NCI-H460 (cell line): ENCODE results near the gene PHF20. TPM values are rescaled to one million over a fixed set of nuclear protein-coding genes. Genes with fewer than 3 reads are reported as not detected.
"Not testable (repeated sequence)": the region's sequence is repeated elsewhere in the genome, so short reads cannot be mapped to it uniquely, and the experiment has no call there.

Experiments used
- DNase-seq: peaks from one replicate; pipeline ENCODE4 v3.0.0-alpha.2; 2016; ENCODE audit warnings: low read depth; ENCODE audit errors: extremely low read depth
- total RNA-seq: library from RNA; depleted of rRNA; stranded (reverse); fragments of >200 nt; shearing (Covaris generic); gene quantifications from 2 replicates; pipeline ENCODE4 v1.2.3, GENCODE V29; 2014

The PHF20 gene
- total RNA-seq, 1 experiment from 2014 or later: 112 TPM

DNA sequence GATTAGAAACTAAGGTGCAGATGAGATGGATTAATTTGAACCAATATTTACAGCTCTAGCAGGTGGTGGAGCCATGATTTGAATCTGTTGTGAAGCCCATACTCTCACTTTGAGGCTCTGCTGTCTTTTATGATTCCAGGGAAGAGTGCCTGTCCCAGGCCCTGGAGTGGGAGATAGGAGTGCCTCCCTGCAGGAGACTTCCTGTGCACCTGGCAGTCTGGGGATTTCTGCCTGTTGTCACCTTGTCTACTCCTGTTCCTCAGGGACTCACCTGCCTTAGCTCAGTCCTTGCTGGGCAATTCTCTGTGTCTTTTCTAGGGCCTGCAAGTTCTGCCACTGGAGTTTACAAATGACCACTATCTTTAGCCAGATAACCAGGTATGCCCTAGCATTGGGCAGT lies 136.2 kb downstream of the PHF20 start:
- DNase-seq: no peak

DNA sequence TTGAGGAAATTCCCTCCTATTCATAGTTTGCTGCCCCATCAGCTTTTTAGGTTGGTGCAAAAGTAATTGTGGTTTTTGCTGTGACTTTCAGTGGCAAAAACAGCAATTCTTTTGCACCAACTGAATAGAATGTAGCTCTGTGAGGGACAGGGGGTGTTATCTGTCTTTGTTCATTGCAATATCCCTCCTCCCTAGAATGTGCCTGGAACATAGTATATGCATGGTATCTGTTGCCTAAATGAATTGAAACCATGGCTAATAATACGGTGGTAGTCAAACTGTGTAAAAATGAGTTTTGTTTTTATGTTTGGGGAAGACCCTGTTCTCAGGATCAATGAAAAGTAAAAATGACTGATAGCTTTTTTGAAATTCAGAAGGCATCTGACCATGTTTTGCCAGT lies 137.4 kb downstream of the PHF20 start:
- DNase-seq: no peak

DNA sequence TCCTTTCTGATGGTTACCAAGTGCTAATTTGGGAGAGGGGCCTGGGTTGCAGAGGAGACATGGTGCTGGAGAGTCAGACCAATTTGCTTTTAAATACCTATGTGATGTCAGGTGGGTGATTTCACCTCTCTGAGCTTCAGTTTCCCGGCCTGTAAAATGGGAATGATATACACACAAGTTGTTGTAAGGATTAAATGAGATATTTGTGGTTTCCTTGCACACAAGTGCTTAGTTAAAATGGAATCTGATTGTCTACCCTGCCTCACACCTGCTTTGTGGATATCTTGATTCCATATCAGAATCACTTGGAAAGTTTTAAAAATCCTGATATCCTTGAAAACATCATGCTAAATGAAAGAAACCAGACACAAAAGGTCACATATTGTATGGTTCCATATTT lies 138.0 kb downstream of the PHF20 start:
- no peak for DNase-seq

DNA sequence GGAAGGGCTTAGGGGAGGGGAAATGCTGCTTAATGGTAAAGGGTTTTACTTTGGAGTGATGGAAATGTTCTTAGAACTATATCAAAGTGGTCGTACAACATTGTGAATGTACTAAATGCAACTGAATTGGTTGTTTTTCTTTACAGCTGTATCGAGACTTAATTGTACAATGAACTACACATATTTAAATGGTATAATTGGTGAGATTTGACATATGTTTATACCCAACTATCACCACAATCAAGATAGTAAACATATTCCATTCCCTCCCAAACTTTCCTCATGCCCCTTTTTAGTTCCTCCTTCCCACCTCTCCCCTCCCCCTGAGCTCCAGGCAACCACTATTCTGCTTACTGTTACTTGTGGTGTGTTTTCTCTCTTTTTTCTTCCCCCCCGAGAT lies 138.4 kb downstream of the PHF20 start:
- DNase-seq: no peak

DNA sequence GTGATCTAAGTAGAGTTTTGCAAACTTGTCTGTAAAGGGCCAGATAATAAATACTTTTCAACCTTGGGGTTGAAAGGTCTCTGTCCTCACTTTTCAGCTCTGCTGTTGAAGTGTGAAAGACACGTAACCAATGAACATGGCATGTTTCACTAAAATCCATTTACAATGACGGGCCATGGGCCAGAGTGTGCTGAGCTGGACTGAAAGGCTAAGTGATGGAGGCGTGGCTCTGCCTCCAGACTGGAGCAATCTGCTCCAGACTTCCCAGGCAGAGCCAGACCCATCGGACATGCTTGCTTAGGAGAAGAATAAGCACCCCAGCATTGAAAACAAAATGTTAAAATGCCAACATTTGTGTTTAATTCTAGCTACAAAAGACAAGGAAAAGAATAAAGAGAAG lies 141.1 kb downstream of the PHF20 start:
- no peak for DNase-seq

DNA sequence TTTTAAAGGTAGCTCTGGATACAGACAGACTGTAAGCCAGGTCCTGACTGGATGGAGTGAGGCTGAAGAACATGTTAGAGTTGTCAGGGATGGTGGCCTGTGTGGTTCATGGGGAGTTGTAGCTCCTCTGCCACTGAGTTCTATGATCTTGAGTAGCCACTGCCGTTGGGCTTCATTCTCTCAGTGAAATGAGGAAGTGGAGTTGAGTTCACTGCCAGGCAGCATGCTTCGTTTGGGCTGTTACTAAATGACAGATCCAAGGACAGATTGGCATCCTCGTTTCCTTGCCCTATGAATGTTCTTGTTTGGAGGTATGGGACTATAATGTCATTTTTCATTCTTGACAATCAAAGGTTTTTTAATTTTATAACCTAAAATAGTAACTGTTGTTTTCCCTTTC lies 145.3 kb downstream of the PHF20 start:
- DNase-seq: no peak

DNA sequence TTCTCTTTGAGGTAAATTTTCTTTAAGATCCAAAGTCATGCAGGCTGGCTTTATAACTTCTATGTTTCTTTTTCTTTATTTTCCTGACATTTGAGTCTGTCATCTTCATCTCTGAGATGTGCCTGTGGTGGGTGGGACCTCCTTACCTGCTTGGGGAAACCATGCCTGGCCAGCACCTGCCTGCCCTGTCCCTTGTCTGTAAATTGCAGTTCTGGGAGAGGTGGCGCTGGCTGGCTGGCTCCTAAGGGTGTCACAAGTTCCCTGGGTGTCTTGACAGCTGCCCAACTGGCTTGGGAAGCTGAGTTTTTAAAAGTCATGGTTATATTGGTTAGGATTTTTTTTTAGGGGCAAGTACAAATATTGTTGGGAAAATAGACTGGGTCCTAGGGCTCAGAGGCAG lies 146.2 kb downstream of the PHF20 start:
- no peak for DNase-seq

DNA sequence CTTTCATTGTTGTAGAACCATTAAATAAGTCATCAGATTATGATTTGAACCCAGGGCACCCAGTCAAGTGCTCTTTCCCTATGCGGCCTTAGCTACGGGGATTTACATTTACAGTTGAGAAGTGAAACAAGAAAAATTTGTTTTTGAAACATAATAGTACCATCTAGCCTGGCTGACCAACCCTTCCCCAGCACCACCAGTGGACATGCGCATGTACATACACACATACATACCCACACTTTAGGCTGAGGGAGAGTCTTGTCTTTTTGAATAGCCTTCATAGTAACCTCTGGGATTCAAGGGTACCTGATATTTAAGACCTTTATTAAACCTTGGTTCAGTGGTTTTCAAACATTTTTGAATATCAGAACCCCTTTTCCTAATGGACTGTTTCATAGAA lies 148.7 kb downstream of the PHF20 start:
- no peak for DNase-seq

DNA sequence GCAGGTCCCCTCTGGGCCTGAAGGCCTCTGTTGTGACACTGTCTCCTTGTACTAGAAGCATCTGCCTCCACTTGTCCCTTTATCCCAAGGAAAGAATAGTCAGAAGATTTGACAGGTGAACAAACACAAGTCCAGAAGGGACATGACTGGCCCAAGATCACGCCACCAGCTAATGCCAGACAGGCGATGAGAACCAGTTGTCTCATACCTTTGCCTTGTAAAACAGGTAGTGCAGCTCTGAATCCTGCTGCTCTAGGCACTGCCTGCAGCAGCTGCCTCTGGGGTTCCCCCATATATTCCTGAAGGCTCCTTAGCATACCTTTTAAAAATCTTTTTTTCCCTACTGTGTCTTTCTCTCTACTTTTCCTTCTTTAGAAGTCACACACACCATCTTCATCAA lies 157.5 kb downstream of the PHF20 start:
- no peak for DNase-seq

DNA sequence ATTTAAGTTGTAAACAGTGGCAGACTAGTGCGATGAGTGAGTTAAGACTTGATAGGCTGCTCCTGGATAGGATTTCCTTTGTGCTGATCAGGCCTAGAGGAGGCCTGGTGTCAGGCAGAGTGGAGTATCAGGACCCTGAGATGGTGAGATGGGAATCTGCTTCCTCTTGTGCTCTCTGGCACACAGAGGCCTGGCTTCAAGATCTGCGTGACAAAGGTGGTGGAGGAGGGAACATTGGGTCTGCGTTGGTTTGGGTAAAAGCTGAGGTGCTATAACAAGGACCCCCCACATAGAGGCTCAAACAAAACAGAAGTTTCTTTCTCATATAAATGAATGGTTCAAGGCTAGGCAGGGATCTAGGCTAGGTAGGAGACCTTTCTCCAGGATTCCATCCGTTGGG lies 162.2 kb downstream of the PHF20 start:
- no peak for DNase-seq

DNA sequence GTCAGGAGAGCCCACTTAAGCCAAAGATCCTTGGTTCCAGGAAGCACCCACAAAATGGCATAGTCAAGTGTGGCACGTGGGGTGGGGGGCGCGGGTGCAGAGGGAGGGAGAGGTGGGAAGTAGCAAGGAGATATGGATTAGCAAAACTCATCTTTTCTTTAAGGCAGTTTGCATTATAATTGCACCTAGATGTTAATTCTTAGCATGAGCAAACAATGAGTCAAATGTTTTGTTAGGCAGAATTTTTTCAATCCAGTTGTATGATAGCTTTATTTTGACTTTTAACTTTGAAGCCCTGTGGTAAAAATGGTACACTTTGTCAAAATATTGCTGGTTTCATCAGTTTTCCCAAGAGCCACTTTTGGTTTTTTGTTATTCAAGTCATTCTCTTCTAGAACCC lies 167.4 kb downstream of the PHF20 start:
- no peak for DNase-seq

DNA sequence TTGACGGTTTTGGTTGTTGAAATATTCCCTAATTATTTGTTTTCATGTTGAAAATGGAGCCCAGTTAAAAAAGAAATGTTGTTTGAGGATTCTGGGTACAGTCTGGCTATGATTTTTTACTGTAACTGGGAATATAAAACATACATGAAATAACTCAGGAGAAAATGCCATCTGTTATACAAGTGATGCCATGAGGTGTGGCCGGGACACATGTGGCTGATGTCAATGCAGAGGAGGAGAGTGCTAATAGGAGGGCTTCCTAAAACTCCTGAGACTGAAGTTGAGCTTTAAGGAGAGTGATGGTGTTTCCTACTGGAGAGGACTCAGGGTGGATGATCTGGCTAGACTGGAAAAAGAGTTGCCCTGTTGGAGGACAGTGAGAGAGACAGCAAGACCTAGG lies 169.8 kb downstream of the PHF20 start:
- no peak for DNase-seq

DNA sequence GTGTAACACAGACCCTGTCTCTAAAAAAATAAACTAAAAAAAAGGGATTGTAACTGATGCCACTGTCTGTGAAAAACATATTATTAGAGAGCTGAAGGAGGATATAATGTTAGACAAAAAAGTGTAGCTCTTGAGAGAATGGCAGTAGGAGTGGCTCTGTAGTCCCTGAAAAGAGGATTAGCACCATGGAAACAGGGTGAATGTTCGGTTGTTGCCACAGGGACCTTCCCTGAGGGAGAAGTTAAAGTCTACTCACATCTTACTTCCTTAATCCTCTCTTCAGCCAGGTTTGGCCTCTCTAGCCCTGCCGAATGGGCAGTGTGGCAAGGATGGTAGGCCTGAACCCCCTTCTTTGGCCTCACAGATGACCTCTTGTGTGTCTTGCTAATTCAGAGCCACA lies 170.4 kb downstream of the PHF20 start:
- DNase-seq: no peak

DNA sequence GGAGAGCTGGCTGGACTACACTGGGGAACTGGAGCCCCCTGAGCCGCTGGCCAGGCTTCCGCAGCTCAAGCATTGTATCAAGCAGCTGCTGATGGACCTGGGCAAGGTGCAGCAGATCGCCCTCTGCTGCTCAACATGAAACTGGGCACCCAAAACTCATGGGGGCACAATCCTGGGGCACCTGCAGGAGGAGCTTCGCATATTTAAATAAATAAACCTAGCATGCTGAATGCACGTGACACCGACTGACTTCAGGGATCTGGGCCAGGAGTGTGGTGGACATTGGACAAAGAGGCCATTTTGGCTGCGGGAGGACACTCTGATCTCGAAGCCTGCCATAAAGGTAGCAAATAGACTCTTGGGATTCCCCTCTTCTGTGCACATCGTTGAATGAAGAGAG lies 175.7 kb downstream of the PHF20 start:
- peak; percentile 29 for DNase-seq

DNA sequence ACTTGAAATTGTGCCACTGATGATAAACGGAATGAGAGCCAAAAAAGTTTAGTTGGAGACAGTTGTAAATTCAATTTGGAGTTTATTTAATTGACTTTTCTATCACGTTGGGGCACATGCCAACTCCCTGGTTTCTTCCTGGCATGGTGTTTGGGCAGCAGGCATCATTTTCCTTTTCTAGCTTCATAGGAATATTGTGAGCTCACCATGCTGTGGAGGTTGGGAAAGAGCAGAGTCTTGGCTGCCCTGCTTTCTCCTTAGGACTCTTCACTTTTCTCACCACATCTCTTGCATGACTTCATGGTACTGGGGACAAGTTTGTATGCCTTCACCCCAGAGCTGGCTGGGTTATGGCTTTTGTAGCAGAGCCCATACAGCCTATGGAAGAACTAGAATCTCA lies 176.1 kb downstream of the PHF20 start:
- DNase-seq: no peak

DNA sequence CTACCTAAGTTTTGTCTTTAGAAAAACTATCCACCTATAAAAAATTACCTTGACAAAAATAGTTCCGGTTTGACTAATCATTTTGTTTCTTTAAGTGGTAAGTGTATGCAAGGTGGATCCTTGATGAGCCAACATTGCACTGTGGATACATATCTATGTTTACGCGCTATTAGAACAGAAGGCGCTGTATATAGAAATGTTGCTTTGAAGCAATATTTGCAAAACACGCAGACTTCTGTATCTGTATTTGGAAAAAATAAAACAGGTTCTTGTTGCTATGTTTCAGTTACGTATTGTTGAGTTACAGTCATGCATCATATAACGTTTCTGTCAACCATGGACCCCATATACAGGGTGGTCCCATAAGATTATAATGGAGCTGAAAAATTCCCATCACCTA lies 178.3 kb downstream of the PHF20 start:
- no peak for DNase-seq

DNA sequence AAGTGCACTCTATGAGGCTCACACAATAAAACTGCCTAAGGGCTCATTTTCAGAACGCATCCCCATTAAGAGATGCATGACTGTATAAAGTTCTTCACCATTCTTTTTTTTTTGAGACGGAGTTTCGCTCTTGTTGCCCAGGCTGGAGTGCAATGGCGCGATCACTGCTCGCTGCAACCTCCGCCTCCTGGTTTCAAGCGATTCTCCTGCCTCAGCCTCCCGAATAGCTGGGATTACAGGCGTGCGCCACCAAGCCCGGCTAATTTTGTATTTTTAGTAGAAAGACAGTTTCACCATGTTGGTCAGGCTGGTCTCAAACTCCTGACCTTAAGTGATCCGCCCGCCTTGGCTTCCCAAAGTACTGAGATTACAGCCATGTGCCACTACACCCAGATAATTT lies 180.3 kb downstream of the PHF20 start:
- not testable (repeated sequence) for DNase-seq

DNA sequence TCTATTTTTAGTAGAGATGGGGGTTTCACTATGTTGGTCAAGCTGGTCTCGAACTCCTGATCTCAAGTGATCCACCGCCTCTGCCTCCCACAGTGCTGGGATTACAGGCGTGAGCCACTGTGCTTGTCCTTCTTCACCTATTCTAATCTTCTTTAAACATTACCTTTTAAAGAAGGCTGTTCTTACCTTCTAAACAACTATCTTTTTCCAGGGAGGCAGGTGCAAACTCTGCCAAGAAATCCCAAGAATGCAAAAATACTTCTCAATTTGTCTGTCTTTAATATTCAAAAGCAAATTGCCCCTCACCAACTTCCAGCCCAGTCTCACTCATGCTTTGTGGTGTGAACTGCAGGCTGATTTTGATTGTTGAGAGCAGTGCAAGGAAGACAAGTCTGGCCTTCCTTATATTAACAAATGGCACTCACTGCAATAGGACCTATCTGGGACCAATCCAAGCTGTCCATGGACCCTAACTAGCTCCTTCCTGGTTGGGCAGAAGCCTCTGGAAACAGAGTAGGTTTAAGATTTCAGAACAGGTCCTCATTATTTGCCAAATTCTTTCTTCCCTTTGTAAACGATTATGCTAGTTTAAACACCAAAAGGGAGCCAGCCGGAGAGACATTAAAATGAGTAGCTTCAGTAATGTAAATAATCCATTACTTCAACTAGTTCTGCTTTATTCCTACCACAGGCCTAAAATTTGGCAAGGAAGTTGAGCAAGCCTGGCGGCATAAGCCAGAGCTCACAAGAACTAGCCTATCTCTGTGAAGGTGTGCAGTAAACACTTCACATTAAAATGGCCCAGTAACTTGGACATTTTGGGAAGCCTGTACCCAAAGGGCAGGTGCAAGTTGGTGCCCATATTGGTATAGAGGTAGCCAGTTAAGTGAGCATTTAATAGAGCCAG lies 180.9 kb downstream of the PHF20 start:
- peak; percentile 19 for DNase-seq

DNA sequence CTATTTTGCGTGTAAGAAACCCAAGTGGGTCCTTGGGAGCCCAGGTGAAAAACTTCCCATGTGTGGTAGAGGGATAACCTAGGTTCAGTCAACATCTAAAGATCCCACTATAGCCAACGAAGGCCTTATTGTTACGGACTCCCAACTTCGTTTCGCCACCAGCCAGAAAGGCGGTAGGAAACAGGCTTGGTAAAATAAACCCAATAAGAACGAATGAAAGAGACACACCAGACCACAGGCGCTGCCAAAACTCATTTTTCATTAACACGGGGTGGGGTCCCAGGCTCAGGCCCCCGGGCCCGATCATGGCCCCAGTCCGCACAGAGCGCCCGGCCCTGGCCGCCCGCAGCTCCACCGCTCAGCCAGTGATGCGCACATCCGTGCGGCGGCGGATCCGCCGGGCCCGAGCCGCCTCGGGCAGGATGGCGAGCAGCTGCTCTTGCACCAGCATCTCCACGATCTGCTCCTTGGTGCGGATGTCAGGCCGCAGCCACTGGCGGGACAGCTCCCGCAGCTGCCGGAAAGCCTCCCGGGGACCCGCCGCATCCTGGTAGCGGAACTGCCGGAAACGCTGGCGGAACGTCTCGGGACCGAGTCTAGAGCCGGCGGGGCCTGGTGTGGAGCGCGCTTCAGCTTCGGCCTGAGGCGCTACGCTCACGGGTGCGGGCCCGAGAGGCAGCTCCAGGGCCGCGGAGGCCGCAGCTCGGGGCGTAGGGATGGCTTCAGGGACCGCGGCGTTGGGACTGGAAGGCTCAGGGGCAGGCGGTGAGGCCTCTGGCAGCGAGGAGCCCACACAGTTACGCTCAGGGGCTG lies 181.8 kb downstream of the PHF20 start:
- DNase-seq: peak; percentile 11

DNA sequence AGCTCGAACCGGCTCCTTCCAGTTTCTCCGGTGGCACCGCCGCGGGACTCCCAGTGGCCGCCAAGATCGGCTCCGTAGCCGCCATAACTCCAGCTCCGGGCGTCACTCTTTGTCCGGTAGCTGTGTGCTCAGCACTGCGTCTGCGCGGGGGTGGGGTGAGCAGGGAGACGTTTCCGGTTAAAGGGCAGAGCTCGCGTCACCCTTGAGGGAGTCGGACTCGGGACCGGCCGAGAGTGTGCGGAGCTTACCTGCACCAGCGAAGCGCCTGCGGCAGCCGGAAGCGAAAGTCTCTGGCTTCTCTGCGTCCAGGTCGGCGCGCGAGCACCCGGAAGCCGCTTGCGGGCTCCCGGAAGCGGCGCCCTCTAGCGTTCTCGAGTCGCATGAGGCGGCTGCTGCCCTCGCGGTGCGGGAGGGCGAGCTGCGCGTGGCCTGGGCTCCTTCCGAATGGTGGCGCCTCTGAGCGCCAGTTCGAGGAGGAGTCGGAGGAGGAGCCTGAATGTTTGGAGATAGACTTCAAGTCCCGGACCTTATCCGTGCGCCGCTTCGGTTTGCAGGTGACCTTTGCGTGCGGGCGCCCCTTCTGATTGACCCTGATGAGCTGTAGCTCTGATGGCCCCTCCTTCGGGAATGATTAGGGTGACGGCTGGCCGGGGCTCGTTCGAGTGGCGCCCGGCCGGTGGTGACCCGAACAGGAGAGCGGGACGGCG lies 182.5 kb downstream of the PHF20 start, which contains the start of gene SCAND1:
SCAND1 (minus strand) TSS at position 303 of the 707 bp plus-strand sequence; CDS start at position 85, 218 bp downstream.
- peak; percentile 98 for DNase-seq

DNA sequence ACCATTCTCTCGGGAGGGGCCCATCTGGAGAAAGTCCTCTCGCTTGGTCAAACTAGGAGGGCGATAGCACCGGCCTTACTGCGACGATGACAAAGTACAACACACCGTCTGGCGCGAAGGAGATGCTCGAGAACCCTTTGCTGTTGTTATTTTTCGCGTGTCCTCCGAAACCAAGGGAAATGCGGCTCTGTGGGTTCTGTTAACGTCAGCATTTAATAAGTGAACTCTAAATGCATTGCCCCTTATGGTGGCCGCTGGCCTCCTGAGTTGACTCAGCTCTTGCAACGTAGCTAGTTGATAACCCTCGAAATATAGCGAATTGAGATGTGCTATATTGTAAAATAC lies 183.1 kb downstream of the PHF20 start:
- no peak for DNase-seq
